Keratinocyte (primary cell): Measurements from ENCODE around the gene PTCD2. TPM values are rescaled to one million over a fixed set of nuclear protein-coding genes. Genes with fewer than 3 reads are reported as not detected.
"Not testable (repeated sequence)": the region's sequence is repeated elsewhere in the genome, so short reads cannot be mapped to it uniquely, and the experiment has no call there.

Source experiments
- DNase-seq: peaks from one replicate; pipeline ENCODE4 v3.0.0-alpha.2; 2011; ENCODE audit warnings: low read depth, missing footprints, low spot score
- FAIRE-seq: peaks from 2 replicates; lab custom pipeline; 2011; peaks lifted over from hg19 to GRCh38; lab: Jason Lieb, UNC
- H2AFZ ChIP-seq: 2 replicates; pipeline ENCODE4 v1.6.0; 2012; ENCODE audit warnings: low read length, control low read depth, inconsistent platforms; ENCODE audit not compliant: control insufficient read depth
- H3K27ac ChIP-seq: 2 replicates; pipeline ENCODE4 v1.5.1; 2011; ENCODE audit warnings: low read length; ENCODE audit not compliant: control insufficient read depth, insufficient read depth
- H3K27me3 ChIP-seq: 3 replicates; pipeline ENCODE4 v1.6.0; 2011; ENCODE audit warnings: low read length; ENCODE audit not compliant: control insufficient read depth, insufficient read depth; ENCODE audit errors: extremely low read depth
- H3K36me3 ChIP-seq, 2 experiments: 2 replicates in 1 of 2; 3 replicates in 1 of 2; pipeline ENCODE4 v1.5.1; 2011; ENCODE audit warnings: low read length in 2 of 2, mild to moderate bottlenecking in 1 of 2; ENCODE audit not compliant: control insufficient read depth in 2 of 2, insufficient read depth in 2 of 2; ENCODE audit errors: extremely low read depth in 1 of 2
- H3K4me1 ChIP-seq: 3 replicates; pipeline ENCODE4 v1.5.1; 2011; ENCODE audit warnings: low read length; ENCODE audit not compliant: control insufficient read depth, insufficient read depth; ENCODE audit errors: extremely low read depth
- H3K4me2 ChIP-seq: 3 replicates; pipeline ENCODE4 v1.6.0; 2011; ENCODE audit warnings: low read depth, low read length; ENCODE audit not compliant: control insufficient read depth, insufficient read depth; ENCODE audit errors: extremely low read depth
- H3K4me3 ChIP-seq, 3 experiments: fragments of 200-600 bp in 1 of 3; sonication (generic) in 1 of 3; 2 replicates in 2 of 3; 3 replicates in 1 of 3; pipeline ENCODE4 v1.5.1; 2011 to 2016; ENCODE audit warnings: low read length in 3 of 3, mild to moderate bottlenecking in 3 of 3, control low read depth in 2 of 3, inconsistent platforms in 1 of 3, low read depth in 1 of 3, mixed read lengths in 1 of 3, mixed run types in 1 of 3, moderate library complexity in 1 of 3; ENCODE audit not compliant: control insufficient read depth in 2 of 3, insufficient read depth in 2 of 3; ENCODE audit errors: extremely low read depth in 1 of 3
- H3K79me2 ChIP-seq: 2 replicates; pipeline ENCODE4 v1.6.0; 2012; ENCODE audit warnings: low read length; ENCODE audit not compliant: control insufficient read depth, insufficient read depth
- H3K9ac ChIP-seq: 3 replicates; pipeline ENCODE4 v1.6.0; 2011; ENCODE audit warnings: low read length; ENCODE audit not compliant: control insufficient read depth, insufficient read depth; ENCODE audit errors: extremely low read depth
- H3K9me1 ChIP-seq: 3 replicates; pipeline ENCODE4 v1.6.0; 2011; ENCODE audit warnings: low read length; ENCODE audit not compliant: control insufficient read depth, insufficient read depth; ENCODE audit errors: extremely low read depth
- H3K9me3 ChIP-seq: 2 replicates; pipeline ENCODE4 v1.5.1; 2012; ENCODE audit warnings: low read depth, low read length; ENCODE audit not compliant: control insufficient read depth
- H4K20me1 ChIP-seq: 3 replicates; pipeline ENCODE4 v1.6.0; 2011; ENCODE audit warnings: low read length; ENCODE audit not compliant: control insufficient read depth, insufficient read depth; ENCODE audit errors: extremely low read depth
- EZH2 ChIP-seq: IDR thresholded peaks from one replicate; pipeline ENCODE4 v1.6.1; 2012; ENCODE audit warnings: inconsistent platforms, mild to moderate bottlenecking, low read length, moderate library complexity
- dilution Hi-C: fragments of 300-500 bp; cut with MboI; formaldehyde crosslinking; loops from one replicate; pipeline ENCODE4 v1.7.0; 2020; ENCODE audit warnings: low sequenced_read_pairs; ENCODE audit not compliant: extremely low pct_ligation_motif_present
- polyA plus RNA-seq, 5 experiments: library from polyadenylated mRNA; depleted of rRNA in 3 of 5; stranded (reverse) in 3 of 5; stranded (forward) in 1 of 5; unstranded in 1 of 5; fragments of >200 nt; gene quantifications; 1 replicate in 1 of 5; 2 replicates in 3 of 5; 3 replicates in 1 of 5; pipeline versions ENCODE4 v1.2.1 to v1.2.3, GENCODE V29; 2011 to 2012; ENCODE audit warnings: missing spikeins in 2 of 5, low read depth in 1 of 5, low replicate concordance in 1 of 5
- TF ChIP-seq, protein P1 (sequence below), 3 experiments: IDR thresholded peaks in 1 of 3; conservative IDR thresholded peaks in 1 of 3; optimal IDR thresholded peaks in 1 of 3; 2 replicates in 2 of 3; 3 replicates in 1 of 3; pipeline versions ENCODE3 to v1.5.1; 2011; ENCODE audit warnings: low read length in 3 of 3, mild to moderate bottlenecking in 3 of 3, moderate library complexity in 2 of 3, control low read depth in 1 of 3, inconsistent platforms in 1 of 3; ENCODE audit not compliant: insufficient read depth in 2 of 3; ENCODE audit errors: extremely low read depth in 1 of 3

Gene PTCD2
- polyA plus RNA-seq, 1 donor (not counting 4 experiments of a cell fraction or from before 2014, with no cell fraction given) = 13.1 TPM

- DNase-seq (no peak), FAIRE-seq (peak; percentile 43)
- H3K9me3 ChIP-seq = no peaks in the 10 kb centered on the region
- no peaks in the 10 kb centered on the region for H4K20me1 ChIP-seq
- peaks cover 54% of the 10 kb centered on the region for H3K79me2 ChIP-seq
- H3K4me3 ChIP-seq = no peak overlapping the region
- no peak overlapping the region for H3K9ac ChIP-seq
- no peaks in the 10 kb centered on the region for H3K9me1 ChIP-seq
- H3K4me2 ChIP-seq = no peak overlapping the region
- H3K36me3 ChIP-seq = peaks cover 0 to 21% of the 10 kb centered on the region in 2 experiments
- dilution Hi-C loops = no loop called here
- no peak overlapping the region for H3K27ac ChIP-seq
- TF ChIP-seq EZH2 = no peak
- TF ChIP-seq, protein P1, sequence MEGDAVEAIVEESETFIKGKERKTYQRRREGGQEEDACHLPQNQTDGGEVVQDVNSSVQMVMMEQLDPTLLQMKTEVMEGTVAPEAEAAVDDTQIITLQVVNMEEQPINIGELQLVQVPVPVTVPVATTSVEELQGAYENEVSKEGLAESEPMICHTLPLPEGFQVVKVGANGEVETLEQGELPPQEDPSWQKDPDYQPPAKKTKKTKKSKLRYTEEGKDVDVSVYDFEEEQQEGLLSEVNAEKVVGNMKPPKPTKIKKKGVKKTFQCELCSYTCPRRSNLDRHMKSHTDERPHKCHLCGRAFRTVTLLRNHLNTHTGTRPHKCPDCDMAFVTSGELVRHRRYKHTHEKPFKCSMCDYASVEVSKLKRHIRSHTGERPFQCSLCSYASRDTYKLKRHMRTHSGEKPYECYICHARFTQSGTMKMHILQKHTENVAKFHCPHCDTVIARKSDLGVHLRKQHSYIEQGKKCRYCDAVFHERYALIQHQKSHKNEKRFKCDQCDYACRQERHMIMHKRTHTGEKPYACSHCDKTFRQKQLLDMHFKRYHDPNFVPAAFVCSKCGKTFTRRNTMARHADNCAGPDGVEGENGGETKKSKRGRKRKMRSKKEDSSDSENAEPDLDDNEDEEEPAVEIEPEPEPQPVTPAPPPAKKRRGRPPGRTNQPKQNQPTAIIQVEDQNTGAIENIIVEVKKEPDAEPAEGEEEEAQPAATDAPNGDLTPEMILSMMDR (optimal IDR thresholded peaks at IDR 0.05 in 1 of 3, IDR thresholded peaks at IDR 0.05 in 1 of 3, conservative IDR thresholded peaks at IDR 0.05 in 1 of 3; ENCODE audit: extremely low read depth in 1 of 3, insufficient read depth in 2 of 3, low read length in 3 of 3) = no peak
- no peak overlapping the region for H2AFZ ChIP-seq
- no peaks in the 10 kb centered on the region for H3K27me3 ChIP-seq
- H3K4me1 ChIP-seq = peaks cover 9% of the 10 kb centered on the region
Observed at GRCh38 chr5:72314571-72315172, 5.5 kb upstream of the PTCD2 start.

GRCh38 chr5:72319435-72319975 is 668 bp upstream of the PTCD2 start:
- H4K20me1 ChIP-seq, FAIRE-seq, dilution Hi-C loops, H3K9me3 ChIP-seq, H3K27me3 ChIP-seq, H3K9me1 ChIP-seq, H3K36me3 ChIP-seq, DNase-seq: not testable (repeated sequence)
- Histone ChIP-seq H3K9ac (peak overlapping the region; percentile 92), H3K4me2 (peak overlapping the region; percentile 86), H3K4me1 (peaks cover 24% of the 10 kb centered on the region), H3K4me3 (peak overlapping the region; percentile 57 to 100 (median 100)), H3K27ac (peak overlapping the region; percentile 90), H3K79me2 (peaks cover 51% of the 10 kb centered on the region), H2AFZ (peak overlapping the region; percentile 96)
